Measurements from ENCODE around the gene DPYD.

GRCh38 chr1:97373000-97373399, 547.8 kb downstream of the DPYD start:
- TF ChIP-seq CTCF (IDR thresholded peaks at IDR 0.05) (no peak), POLR2A (IDR thresholded peaks at IDR 0.05) (no peak)

Data from uterus (tissue), 2 donors.